ENCODE results near the gene SEMA6D. TPM values are rescaled to one million over a fixed set of nuclear protein-coding genes. Genes with fewer than 3 reads are reported as not detected.
A peak's percentile ranks its signal among the peaks of the same experiment; 100 is the strongest.

Gene SEMA6D
- total and polyA plus RNA-seq, 2 donors from 2014 or later = 12.9 to 16.9 TPM

DNA sequence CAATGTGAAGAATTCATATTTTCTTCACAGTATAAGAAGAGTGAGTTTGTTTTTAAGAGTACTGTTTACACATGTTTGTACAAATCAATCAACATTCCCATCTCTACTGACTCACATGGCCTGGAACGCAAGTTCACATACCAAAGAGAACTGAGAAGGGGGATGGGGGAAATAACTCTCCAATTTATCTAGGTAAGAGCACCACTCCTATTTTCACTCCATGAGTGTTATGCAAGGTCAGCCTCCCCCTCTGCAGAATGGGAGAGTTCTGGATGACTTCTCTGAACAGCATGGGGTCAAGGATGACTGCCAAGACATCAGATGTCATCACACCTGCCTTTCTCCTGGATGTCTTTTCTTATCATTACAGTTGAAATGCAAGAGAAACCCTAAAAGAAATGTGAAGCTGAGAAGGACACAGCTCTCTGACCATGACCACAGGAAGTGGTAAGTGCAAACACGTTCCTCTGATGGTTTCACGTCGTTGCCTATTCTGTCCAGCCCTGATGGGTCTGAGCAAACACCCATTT is 95.2 kb downstream of the SEMA6D start:
- Histone ChIP-seq H3K36me3 (ENCODE audit: control insufficient read depth in 2 of 3, insufficient read depth in 3 of 3, low read length in 3 of 3) (no peaks in the 10 kb centered on the region), H3K9me3 (ENCODE audit: control insufficient read depth in 2 of 3, insufficient read depth in 1 of 3, low read length in 3 of 3) (no peaks in the 10 kb centered on the region), H3K4me3 (ENCODE audit: low read length in 3 of 3) (no peak overlapping the region), H3K4me1 (ENCODE audit: control insufficient read depth in 2 of 3, insufficient read depth in 2 of 3, low read depth in 1 of 3, low read length in 3 of 3) (peaks cover 0 to 4% (median 0%) of the 10 kb centered on the region in 3 donors), H3K27me3 (ENCODE audit: control insufficient read depth, insufficient read depth, low read length) (no peaks in the 10 kb centered on the region), H3K27ac (ENCODE audit: low read depth in 2 of 2, low read length in 2 of 2) (no peak overlapping the region), H3K9ac (ENCODE audit: low read length in 3 of 3) (no peak overlapping the region)
- FAIRE-seq (no peak), DNase-seq (peak in 1 of 5 donors; percentile 49)
- intact Hi-C loops (cut with DNase I) = no loop called here
- TF ChIP-seq, protein P1, sequence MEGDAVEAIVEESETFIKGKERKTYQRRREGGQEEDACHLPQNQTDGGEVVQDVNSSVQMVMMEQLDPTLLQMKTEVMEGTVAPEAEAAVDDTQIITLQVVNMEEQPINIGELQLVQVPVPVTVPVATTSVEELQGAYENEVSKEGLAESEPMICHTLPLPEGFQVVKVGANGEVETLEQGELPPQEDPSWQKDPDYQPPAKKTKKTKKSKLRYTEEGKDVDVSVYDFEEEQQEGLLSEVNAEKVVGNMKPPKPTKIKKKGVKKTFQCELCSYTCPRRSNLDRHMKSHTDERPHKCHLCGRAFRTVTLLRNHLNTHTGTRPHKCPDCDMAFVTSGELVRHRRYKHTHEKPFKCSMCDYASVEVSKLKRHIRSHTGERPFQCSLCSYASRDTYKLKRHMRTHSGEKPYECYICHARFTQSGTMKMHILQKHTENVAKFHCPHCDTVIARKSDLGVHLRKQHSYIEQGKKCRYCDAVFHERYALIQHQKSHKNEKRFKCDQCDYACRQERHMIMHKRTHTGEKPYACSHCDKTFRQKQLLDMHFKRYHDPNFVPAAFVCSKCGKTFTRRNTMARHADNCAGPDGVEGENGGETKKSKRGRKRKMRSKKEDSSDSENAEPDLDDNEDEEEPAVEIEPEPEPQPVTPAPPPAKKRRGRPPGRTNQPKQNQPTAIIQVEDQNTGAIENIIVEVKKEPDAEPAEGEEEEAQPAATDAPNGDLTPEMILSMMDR (IDR thresholded peaks at IDR 0.05; ENCODE audit: borderline replicate concordance, extremely low read depth, insufficient read depth) = no peak

DNA sequence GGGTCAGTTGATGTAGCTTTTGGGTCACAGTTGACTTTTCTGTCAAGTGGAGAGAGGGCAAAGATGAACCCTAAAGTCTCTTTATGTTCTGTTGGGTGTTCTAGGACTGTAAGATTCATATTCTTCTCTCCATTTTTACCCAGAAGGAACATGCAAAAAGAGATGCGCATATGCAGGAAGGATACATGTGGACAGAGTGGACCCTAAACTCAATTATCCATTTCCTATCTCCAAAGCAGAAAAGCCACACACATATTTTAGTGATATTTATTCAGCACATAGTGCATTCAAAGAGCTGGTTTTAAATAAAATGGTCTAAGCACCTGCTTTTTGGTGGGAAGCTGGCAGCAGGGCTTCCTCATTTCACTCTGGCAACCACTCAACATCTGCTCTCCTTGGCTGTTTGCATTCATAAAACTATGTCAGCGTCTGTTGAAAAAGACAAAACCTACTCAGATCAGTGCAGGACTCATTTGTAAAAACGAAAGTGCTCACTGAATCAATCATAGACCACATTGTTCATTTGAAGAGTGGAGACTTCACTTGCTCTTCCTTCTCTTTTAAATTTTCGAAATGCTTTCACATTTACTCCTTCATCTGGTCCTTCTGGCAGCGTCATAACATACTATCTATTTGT is 96.6 kb downstream of the SEMA6D start:
- FAIRE-seq (no peak), DNase-seq (no peak)
- TF ChIP-seq, protein P1 (IDR thresholded peaks at IDR 0.05; ENCODE audit: borderline replicate concordance, extremely low read depth, insufficient read depth) = no peak
- no peak overlapping the region for H3K9ac ChIP-seq (ENCODE audit: low read length in 3 of 3)
- no peaks in the 10 kb centered on the region for H3K9me3 ChIP-seq (ENCODE audit: control insufficient read depth in 2 of 3, insufficient read depth in 1 of 3, low read length in 3 of 3)
- no peak overlapping the region for H3K27ac ChIP-seq (ENCODE audit: low read depth in 2 of 2, low read length in 2 of 2)
- peaks cover 0 to 4% (median 0%) of the 10 kb centered on the region in 3 donors for H3K4me1 ChIP-seq (ENCODE audit: control insufficient read depth in 2 of 3, insufficient read depth in 2 of 3, low read depth in 1 of 3, low read length in 3 of 3)
- H3K4me3 ChIP-seq (ENCODE audit: low read length in 3 of 3) = no peak overlapping the region
- H3K36me3 ChIP-seq (ENCODE audit: control insufficient read depth in 2 of 3, insufficient read depth in 3 of 3, low read length in 3 of 3) = no peaks in the 10 kb centered on the region
- intact Hi-C loops (cut with DNase I) = no loop called here
- H3K27me3 ChIP-seq (ENCODE audit: control insufficient read depth, insufficient read depth, low read length) = no peaks in the 10 kb centered on the region

DNA sequence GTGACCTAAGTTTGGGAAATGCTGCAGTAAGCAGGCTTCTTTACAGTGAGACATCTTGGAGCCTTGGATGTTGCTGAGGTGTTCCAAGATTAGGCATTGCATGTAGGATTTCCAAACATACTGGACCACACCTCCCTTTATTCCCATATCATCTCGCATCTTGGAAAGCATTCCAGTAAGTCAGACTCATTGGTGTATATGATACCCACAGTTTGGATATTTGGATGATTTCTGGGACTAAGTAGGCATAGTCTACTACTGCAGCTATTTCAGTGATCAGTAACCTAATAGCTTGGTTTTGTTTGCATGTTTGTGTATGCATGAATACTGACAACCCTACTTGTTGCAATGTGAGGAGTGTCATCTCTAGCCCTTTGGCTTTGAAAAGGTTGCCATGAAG is 97.3 kb downstream of the SEMA6D start:
- Histone ChIP-seq H3K27me3 (ENCODE audit: control insufficient read depth, insufficient read depth, low read length) (no peaks in the 10 kb centered on the region), H3K9me3 (ENCODE audit: control insufficient read depth in 2 of 3, insufficient read depth in 1 of 3, low read length in 3 of 3) (no peaks in the 10 kb centered on the region), H3K27ac (ENCODE audit: low read depth in 2 of 2, low read length in 2 of 2) (no peak overlapping the region), H3K4me3 (ENCODE audit: low read length in 3 of 3) (no peak overlapping the region), H3K9ac (ENCODE audit: low read length in 3 of 3) (no peak overlapping the region), H3K36me3 (ENCODE audit: control insufficient read depth in 2 of 3, insufficient read depth in 3 of 3, low read length in 3 of 3) (no peaks in the 10 kb centered on the region), H3K4me1 (ENCODE audit: control insufficient read depth in 2 of 3, insufficient read depth in 2 of 3, low read depth in 1 of 3, low read length in 3 of 3) (peaks cover 0 to 4% (median 0%) of the 10 kb centered on the region in 3 donors)
- intact Hi-C loops (cut with DNase I) = no loop called here
- DNase-seq (no peak), FAIRE-seq (no peak)
- TF ChIP-seq, protein P1 (IDR thresholded peaks at IDR 0.05; ENCODE audit: borderline replicate concordance, extremely low read depth, insufficient read depth) = no peak
